HG03571 (cell line): ENCODE data around the gene EGFL7.

Experiments
- ATAC-seq: cut with Tn5 transposase; IDR thresholded peaks from one replicate; pipeline ENCODE4 v1.9.1; 2021; ENCODE audit not compliant: unreplicated experiment

The EGFL7 gene

GRCh38 chr9:136643596-136644342, 18.9 kb upstream of the EGFL7 start:
- no peak for ATAC-seq

DNA sequence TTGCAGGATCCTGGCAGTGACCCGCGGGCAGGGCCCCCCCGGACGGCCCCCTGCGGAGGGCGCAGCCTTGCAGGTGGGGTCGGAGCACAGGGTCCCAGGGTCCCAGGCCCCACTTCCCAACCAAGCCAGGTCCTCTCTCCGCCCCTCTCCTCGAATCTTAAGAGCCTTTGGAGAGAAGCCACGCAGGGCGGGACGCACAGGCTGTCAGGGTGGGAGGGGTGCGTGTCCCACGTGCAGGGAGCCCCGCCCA, 18.4 kb upstream of the EGFL7 start:
- no peak for ATAC-seq

- ATAC-seq, result no peak
Measured at GRCh38 chr9:136644593-136645351, 17.9 kb upstream of the EGFL7 start.

GRCh38 chr9:136645352-136645902, 17.3 kb upstream of the EGFL7 start:
- no peak for ATAC-seq

GRCh38 chr9:136645903-136646754, 16.6 kb upstream of the EGFL7 start:
- ATAC-seq, result no peak

GRCh38 chr9:136646827-136647711, 15.6 kb upstream of the EGFL7 start:
- ATAC-seq, result no peak

DNA sequence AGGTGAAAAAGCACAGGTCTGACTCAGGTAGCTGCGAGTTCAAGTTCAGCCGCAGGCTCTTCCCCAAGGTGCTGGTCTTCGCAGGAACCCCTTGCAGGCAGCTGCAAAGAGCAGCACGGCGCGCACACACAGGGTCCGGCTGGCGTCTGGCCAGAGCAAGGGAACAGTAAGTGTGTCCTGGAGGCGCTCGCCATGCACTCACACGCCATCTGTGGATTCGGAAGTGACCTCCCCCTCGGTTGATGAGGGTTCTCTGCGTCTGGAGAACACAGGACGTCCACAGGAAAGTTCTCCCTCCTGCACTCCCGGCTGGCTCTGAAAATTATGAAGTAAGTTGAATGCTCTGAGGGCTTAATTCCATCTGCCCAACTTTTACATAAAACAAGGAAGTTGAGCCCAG, 14.0 kb upstream of the EGFL7 start:
- no peak for ATAC-seq

GRCh38 chr9:136650021-136650420, 12.7 kb upstream of the EGFL7 start:
- ATAC-seq, result no peak

DNA sequence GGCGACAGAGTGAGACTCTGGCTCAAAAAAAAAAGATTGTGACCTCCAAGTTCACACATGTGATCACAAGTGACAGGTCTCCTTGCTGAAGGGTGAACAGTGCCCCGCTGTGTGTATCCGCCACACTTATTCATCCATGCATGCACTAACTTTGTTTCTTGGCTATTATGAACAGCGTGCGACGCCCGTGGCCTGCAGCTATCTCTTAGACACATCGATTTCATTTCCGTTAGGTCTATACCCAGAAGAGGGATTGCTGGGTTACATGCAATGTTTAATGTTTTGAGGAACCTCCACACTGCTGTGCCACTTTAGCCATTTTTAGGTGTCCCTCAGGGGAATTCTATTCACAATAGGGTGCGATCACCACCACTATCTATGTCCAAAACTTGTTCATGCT, 12.1 kb upstream of the EGFL7 start:
- ATAC-seq, result no peak

DNA sequence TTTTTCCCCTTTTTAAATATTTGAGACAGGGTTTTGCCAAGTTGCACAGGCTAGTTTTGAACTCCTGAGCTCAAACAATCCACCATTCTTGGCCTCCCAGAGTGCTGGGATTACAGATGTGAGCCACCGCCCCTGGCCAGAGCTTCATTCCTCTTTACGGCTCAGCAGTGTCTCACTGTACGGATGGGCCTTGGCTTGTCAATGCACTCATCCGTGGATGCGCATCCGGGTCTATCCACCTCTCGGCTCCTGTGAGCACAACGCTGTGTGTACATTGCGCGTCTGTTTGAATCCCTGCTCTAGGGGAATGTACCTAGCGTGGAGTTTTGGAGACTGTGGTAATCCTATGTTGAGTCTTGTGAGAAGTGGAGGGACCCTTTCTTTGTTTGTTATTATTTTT, 10.9 kb upstream of the EGFL7 start:
- no peak for ATAC-seq

DNA sequence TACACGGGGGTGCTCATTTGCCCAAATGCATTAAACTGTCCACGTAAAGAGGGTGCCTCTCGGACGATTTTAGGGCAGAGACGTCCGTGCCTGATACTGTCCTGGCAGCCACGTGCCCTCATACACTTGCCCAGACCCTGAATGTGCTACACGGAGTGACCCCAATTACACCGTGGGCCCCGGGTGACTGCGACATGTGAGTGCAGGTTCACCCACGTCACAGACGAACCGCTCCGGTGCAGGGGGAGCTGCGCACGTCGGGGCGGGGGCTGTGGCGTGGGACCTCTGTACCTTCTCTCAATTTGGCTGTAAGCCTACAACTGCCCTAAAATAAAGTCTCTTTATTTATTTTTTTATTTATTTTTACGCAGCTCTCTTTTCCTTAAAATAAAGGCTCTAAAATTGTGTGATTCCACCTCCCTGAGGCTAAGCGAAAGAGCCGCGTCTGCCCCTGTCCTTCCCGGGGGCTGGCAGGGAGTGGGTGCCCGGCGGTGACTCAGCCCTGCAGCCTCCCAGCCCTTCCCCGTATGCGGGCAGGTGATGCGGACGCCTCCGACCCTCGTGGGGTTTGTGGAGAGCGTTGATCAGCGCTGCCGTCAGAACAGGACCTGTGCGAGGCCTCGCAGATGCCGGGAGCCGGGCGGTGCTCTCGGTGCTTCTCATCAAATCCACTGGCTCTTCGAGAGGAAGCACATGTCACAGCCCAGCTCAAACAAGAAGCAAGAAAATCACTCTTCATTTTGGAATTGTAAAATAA, 9.2 kb upstream of the EGFL7 start:
- no peak for ATAC-seq

DNA sequence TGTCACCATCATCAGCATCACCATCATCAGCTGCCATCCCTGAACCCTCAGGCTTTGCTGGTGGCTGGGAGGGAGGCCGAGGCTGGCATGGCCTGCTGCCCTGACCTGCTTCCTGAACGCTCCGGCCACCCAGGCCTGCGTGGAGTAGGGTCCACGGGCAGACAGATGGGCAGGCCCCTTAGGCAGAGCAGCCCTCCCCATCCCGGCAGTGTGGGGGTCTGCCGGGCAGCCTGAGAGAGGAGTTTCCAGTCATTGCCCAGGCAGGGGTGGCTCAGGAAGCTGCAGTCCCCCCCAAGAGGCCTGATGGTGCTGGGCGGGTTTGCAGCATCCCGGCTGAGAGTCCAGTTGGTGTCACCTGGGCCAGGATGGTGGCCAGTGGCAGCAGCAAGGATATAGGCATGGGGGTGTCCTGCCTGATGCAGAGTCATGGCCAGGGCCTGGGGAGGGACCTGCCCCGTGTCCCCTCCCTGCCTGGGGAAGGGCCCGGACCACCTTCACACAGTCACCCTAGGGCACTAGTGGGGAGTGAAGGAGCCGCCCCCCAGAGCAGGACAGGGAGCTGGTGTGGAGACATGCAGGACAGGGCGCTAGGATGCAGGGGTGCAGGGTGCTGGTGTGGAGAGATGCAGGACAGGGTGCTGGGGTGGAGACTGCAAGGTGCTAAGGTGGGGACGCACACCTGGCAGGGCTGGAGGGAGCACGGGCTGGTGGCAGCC, 7.7 kb upstream of the EGFL7 start:
- no peak for ATAC-seq

DNA sequence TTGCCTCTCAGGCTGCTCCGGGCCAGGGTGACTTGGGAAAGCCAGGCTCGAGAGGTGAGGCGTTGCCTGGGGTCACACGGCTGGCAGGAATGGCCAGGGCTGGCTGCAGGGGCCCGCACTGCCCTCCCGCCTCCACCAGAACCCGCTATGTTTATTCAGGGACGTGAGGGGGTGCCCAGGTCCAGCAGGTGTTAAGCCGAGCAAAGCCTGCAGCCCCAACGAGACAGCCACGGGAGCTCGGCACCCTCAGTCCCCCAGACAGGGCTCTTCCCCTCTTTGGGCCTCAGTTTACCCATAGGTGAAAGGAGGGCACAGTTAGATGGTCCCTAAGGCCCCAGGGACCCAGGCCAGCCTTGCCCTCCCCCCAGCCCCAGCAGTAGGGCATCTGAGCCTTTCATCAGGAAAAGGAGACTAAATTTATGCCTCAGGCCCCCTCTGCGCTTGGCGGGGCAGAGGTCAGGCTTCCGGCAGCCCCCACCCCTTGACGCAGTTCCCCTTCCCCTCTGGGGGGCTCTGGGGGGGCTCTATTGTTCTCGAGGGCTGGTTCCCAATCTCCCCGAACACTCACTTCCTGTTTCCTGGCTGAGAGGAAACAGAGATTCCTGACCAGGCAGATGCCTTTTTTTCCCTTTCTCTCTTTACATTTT, 7.1 kb upstream of the EGFL7 start:
- ATAC-seq, result no peak

DNA sequence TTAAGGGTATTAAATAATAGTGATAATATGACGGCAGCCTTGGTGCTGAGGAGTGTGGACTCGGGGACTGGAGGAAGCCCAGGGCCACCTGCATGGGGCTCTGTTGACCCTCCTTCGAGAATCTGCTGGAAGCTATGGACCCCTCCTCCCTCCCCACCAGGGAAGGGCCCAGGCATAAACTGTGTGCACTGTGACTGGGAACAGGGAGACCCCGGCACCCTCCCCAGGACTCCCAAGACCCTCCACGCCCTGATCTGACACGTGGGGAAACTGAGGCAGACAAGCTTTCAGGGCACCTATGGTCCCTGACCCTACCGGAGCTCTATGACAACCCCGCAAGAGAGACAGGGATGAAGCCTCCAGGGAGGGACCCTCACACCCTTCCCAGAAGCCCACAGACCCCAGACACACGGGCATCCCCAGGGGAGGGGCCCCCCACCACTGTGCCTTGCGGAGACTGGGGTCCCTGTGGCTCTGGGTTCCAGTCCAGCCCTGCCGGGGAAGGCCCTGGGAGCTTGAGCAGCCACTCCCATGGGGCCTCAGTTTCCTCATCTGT, 6.5 kb upstream of the EGFL7 start:
- ATAC-seq, result no peak

DNA sequence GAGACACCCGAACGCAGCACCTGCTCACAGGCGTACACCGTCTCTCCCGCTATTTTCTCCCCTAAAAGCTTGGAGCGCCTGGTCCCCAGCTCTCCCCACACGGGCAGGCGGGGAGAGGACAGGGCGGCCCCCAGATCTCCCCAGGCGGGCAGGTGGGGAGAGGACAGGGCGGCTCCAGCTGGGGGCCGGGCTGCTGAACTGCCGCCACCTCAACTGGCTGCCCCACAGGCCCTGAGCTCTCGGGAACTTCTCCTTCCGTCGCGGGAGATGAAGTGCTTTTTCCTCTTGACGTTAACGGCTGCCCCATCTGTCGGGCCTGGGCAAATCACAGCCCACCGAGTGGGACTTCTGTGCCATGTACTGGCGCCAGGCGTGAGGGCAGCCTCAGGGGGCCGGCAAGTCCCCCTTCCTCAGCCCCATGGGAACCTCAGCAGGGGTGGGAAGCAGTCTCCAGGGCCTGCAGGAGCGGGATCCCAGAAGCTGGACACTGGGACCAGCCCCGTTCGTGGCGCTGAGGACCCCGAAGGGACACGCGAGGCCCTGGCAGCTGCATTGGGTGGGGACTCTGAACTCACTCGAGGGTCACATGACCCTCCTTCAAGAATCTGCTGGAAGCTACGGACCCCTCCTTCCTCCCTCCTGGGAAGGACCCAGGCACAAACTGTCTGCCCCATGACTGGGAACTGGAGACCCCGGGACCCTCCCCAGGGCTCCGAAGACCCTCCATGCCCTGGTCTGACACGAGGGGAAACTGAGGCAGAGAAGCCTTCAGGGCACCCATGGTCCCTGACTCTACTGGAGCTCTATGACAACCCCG, 5.7 kb upstream of the EGFL7 start:
- no peak for ATAC-seq

DNA sequence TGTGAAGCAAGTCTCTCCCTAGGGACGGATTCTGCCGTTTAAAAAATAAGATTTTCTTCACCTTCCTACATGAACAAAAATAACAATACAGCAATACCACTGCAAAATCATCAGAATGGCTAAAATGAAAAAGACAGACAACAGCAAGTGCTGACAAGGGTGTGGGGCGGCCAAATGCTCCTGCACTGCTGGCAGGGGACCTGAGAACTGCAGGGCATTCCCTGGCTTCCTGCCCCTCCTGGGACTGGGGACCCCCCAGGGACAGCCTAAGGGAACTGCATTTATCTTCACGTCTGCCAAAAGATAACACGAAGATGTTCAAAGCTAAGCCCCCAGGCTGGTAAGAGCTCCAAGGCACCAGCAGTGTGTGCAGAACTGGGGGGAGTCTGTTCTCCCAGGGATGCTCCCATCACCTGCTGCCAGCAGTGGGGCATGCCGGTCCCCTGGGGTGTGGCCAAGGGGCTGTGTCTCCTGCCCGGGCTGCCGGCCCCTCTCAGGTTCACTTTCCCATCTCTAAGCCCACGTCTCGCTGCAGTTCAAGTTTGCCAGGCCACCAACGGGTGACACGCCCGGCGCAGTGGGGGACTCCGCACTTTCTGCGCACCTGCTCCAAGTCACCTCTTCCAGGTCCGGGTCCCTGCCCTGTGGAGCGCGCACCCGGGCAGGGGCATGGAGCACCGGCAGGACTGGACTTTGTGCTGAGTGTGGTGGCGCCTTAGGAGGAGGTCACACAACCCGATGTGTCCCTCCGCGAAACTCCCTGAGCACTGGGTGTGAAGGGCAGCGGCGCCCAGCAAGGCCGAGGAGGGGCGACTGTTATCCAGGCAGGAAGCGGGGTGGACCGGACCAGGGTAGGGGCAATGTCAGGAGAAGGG, 4.5 kb upstream of the EGFL7 start:
- ATAC-seq, result no peak
